GM12878 (cell line): ENCODE results near the gene B4GALT7. TPM values are rescaled to one million over a fixed set of nuclear protein-coding genes. Genes with fewer than 3 reads are reported as not detected.

Experiments
- BHLHE40 ChIP-seq, 2 experiments: fragments of 450-650 bp in 1 of 2; IDR thresholded peaks; 2 replicates each; pipeline ENCODE4 v1.6.1; 2011 to 2017; ENCODE audit warnings: low read depth in 2 of 2, borderline replicate concordance in 1 of 2, improper control_type of control experiment in 1 of 2, low read length in 1 of 2, mild to moderate bottlenecking in 1 of 2
- CHD2 ChIP-seq: IDR thresholded peaks from 2 replicates; pipeline ENCODE4 v1.6.1; 2011; ENCODE audit warnings: low read depth, low read length, improper control_type of control experiment, borderline replicate concordance
- DPF2 ChIP-seq: fragments of 450-650 bp; IDR thresholded peaks from 2 replicates; pipeline ENCODE4 v1.6.1; 2017; ENCODE audit warnings: mild to moderate bottlenecking
- EP300 ChIP-seq, 2 experiments: fragments of 150-350 bp in 1 of 2; IDR thresholded peaks; 2 replicates each; pipeline ENCODE4 v1.6.1; 2011 to 2012; ENCODE audit warnings: low read depth in 2 of 2, low read length in 2 of 2, borderline replicate concordance in 1 of 2, improper control_type of control experiment in 1 of 2, inconsistent platforms in 1 of 2; ENCODE audit not compliant: control insufficient read depth in 1 of 2
- GATAD2B ChIP-seq: fragments of 450-650 bp; conservative IDR thresholded peaks from 2 replicates; pipeline ENCODE4 v1.6.1; 2017; ENCODE audit warnings: low read depth, mild to moderate bottlenecking, moderate library complexity
- JUNB ChIP-seq: IDR thresholded peaks from 2 replicates; pipeline ENCODE4 v1.6.1; 2016; ENCODE audit warnings: antibody characterized with exemption, mild to moderate bottlenecking
- LARP7 ChIP-seq: fragments of 450-650 bp; IDR thresholded peaks from 2 replicates; pipeline ENCODE4 v1.6.1; 2017; ENCODE audit warnings: mild to moderate bottlenecking
- MTA3 ChIP-seq: IDR thresholded peaks from 2 replicates; pipeline ENCODE4 v1.6.1; 2012; ENCODE audit warnings: low read length, inconsistent platforms, borderline replicate concordance
- NFYB ChIP-seq: IDR thresholded peaks from 2 replicates; pipeline ENCODE4 v1.6.1; 2011; ENCODE audit warnings: low read depth, mild to moderate bottlenecking, low read length, improper control_type of control experiment, moderate library complexity; ENCODE audit not compliant: insufficient read depth
- NR2C1 ChIP-seq: fragments of 450-650 bp; IDR thresholded peaks from 2 replicates; pipeline ENCODE4 v1.6.1; 2017; ENCODE audit warnings: antibody characterized with exemption, mild to moderate bottlenecking, moderate library complexity
- PML ChIP-seq: IDR thresholded peaks from 2 replicates; pipeline ENCODE4 v1.6.1; 2012; ENCODE audit warnings: low read length, inconsistent platforms
- RUNX3 ChIP-seq: IDR thresholded peaks from 2 replicates; pipeline ENCODE4 v1.6.1; 2012; ENCODE audit warnings: low read length, inconsistent platforms
- STAT1 ChIP-seq: fragments of 450-650 bp; conservative IDR thresholded peaks from 2 replicates; pipeline ENCODE4 v1.6.1; 2014; ENCODE audit warnings: antibody characterized with exemption, mild to moderate bottlenecking
- SUPT20H ChIP-seq: IDR thresholded peaks from 2 replicates; pipeline ENCODE4 v1.6.1; 2011; ENCODE audit warnings: low read depth, mild to moderate bottlenecking, low read length, moderate library complexity, borderline replicate concordance; ENCODE audit not compliant: control insufficient read depth
- TAF1 ChIP-seq: IDR thresholded peaks from 2 replicates; pipeline ENCODE4 v1.6.1; 2011; ENCODE audit warnings: mild to moderate bottlenecking, low read depth, low read length, borderline replicate concordance
- TCF7 ChIP-seq: IDR thresholded peaks from 2 replicates; pipeline ENCODE4 v1.6.1; 2014; ENCODE audit warnings: antibody characterized with exemption, borderline replicate concordance
- ZBED1 ChIP-seq: IDR thresholded peaks from 2 replicates; pipeline ENCODE4 v1.6.1; 2016; ENCODE audit warnings: borderline replicate concordance
- ZNF207 ChIP-seq: fragments of 450-650 bp; IDR thresholded peaks from 2 replicates; pipeline ENCODE4 v1.6.1; 2014; ENCODE audit warnings: antibody characterized with exemption, mild to moderate bottlenecking, borderline replicate concordance
- ZNF384 ChIP-seq: IDR thresholded peaks from 2 replicates; pipeline ENCODE4 v1.6.1; 2012; ENCODE audit warnings: low read depth, mild to moderate bottlenecking, low read length, improper control_type of control experiment, borderline replicate concordance
- ZSCAN29 ChIP-seq: fragments of 450-650 bp; IDR thresholded peaks from 2 replicates; pipeline ENCODE4 v1.6.1; 2017; ENCODE audit warnings: mild to moderate bottlenecking, moderate library complexity
- polyA plus RNA-seq, 11 experiments: library from polyadenylated mRNA; depleted of rRNA in 4 of 11; unstranded in 6 of 11; stranded (reverse) in 5 of 11; fragments of >200 nt; fragmentation: Nextera tagmentation in 4 of 11; fragmentation: Illumina TruSeq in 1 of 11; extraction: Ambion mirVana in 4 of 11; extraction: Trizol in 1 of 11; gene quantifications; 1 replicate in 1 of 11; 2 replicates in 10 of 11; pipeline versions ENCODE4 v1.2.1 to v1.2.3, GENCODE V29; 2011 to 2016; ENCODE audit warnings: inconsistent platforms in 2 of 11, missing spikeins in 2 of 11, low read depth in 1 of 11
- total RNA-seq, 4 experiments: library from RNA; depleted of rRNA in 3 of 4; stranded (reverse); fragments of >200 nt in 3 of 4; fragmentation: Illumina TruSeq in 1 of 4; extraction: Trizol in 1 of 4; gene quantifications; 2 replicates each; pipeline versions ENCODE4 v1.2.1 to v1.2.3, GENCODE V29; 2013 to 2021
- TF ChIP-seq, protein P1 (sequence below): IDR thresholded peaks from 2 replicates; pipeline ENCODE4 v1.6.1; 2012; ENCODE audit warnings: improper control_type of control experiment, low read depth, low read length; ENCODE audit not compliant: insufficient replicate concordance
- TF ChIP-seq, protein P2 (sequence below): IDR thresholded peaks from 2 replicates; pipeline ENCODE4 v1.6.1; 2012; ENCODE audit warnings: mild to moderate bottlenecking, low read depth, low read length

The B4GALT7 gene
- total and polyA plus RNA-seq, 10 of the 15 experiments (the other 5 are each of a cell fraction or from before 2014, with no cell fraction given): 0.34 to 27.3 (median 16.4) TPM

DNA sequence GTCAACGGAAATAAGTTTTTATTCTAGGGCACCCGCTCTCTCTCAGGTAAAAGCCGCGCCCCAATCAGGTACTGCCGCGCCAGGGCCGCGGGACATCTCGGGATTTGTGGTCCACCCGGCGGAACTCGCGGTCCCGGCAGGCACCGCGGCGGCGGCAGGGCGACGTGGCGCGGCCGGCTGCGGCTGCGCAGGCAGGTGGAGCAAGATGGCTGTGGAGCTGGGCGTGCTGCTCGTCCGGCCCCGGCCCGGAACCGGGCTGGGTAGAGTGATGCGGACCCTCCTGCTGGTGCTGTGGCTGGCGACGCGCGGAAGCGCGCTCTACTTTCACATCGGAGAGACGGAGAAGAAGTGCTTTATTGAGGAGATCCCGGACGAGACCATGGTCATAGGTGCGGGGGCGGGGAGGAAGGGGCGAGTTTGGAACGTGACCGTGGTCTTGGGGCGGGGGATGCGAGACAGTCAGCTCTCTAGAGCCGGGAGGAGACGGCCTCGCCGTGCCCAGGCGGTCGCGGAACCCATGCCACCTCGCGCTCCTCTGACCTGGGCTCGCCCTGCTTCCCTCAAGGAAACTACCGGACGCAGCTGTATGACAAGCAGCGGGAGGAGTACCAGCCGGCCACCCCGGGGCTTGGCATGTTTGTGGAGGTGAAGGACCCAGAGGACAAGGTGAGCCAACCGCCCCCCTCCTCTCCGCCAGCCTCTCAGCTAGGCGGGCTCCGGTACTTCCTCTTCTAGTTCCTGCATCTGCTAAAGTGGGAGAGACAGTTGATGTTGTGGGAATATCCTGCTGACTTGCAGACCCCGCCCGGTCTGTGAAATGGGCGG, 7.7 kb upstream of the B4GALT7 start, which contains the start of gene TMED9 (continued):
- TF ChIP-seq PML (peak; percentile 85; the same call in 1 of the 2 replicates), STAT1 (0 out of 2 replicates have a peak, but pooled peaks have one; percentile 73), NFYB (peak; percentile 63; the same call in 1 of the 2 replicates), DPF2 (0 out of 2 replicates have a peak, but pooled peaks have one; percentile 36), JUNB (no peak), GATAD2B (peak; percentile 67; the same call in 1 of the 2 replicates), NR2C1 (peak; percentile 68), ZNF207 (peak; percentile 83), ZSCAN29 (no peak), ZNF384 (no peak), LARP7 (peak; percentile 81; the same call in 1 of the 2 replicates), TAF1 (peak; percentile 94), CHD2 (peak; percentile 69; the same call in 1 of the 2 replicates), SUPT20H (no peak), BHLHE40 (IDR thresholded peaks at IDR 0.05; ENCODE audit: borderline replicate concordance in 1 of 2, low read depth in 2 of 2, low read length in 1 of 2) (peak; percentile 77 to 90), TCF7 (no peak), RUNX3 (peak; percentile 76), ZBED1 (no peak), EP300 (IDR thresholded peaks at IDR 0.05; ENCODE audit: borderline replicate concordance in 1 of 2, control insufficient read depth in 1 of 2, low read depth in 2 of 2, low read length in 2 of 2) (no peak), MTA3 (no peak)
- TF ChIP-seq, protein P1, sequence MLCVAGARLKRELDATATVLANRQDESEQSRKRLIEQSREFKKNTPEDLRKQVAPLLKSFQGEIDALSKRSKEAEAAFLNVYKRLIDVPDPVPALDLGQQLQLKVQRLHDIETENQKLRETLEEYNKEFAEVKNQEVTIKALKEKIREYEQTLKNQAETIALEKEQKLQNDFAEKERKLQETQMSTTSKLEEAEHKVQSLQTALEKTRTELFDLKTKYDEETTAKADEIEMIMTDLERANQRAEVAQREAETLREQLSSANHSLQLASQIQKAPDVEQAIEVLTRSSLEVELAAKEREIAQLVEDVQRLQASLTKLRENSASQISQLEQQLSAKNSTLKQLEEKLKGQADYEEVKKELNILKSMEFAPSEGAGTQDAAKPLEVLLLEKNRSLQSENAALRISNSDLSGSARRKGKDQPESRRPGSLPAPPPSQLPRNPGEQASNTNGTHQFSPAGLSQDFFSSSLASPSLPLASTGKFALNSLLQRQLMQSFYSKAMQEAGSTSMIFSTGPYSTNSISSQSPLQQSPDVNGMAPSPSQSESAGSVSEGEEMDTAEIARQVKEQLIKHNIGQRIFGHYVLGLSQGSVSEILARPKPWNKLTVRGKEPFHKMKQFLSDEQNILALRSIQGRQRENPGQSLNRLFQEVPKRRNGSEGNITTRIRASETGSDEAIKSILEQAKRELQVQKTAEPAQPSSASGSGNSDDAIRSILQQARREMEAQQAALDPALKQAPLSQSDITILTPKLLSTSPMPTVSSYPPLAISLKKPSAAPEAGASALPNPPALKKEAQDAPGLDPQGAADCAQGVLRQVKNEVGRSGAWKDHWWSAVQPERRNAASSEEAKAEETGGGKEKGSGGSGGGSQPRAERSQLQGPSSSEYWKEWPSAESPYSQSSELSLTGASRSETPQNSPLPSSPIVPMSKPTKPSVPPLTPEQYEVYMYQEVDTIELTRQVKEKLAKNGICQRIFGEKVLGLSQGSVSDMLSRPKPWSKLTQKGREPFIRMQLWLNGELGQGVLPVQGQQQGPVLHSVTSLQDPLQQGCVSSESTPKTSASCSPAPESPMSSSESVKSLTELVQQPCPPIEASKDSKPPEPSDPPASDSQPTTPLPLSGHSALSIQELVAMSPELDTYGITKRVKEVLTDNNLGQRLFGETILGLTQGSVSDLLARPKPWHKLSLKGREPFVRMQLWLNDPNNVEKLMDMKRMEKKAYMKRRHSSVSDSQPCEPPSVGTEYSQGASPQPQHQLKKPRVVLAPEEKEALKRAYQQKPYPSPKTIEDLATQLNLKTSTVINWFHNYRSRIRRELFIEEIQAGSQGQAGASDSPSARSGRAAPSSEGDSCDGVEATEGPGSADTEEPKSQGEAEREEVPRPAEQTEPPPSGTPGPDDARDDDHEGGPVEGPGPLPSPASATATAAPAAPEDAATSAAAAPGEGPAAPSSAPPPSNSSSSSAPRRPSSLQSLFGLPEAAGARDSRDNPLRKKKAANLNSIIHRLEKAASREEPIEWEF: no peak
- TF ChIP-seq, protein P2, sequence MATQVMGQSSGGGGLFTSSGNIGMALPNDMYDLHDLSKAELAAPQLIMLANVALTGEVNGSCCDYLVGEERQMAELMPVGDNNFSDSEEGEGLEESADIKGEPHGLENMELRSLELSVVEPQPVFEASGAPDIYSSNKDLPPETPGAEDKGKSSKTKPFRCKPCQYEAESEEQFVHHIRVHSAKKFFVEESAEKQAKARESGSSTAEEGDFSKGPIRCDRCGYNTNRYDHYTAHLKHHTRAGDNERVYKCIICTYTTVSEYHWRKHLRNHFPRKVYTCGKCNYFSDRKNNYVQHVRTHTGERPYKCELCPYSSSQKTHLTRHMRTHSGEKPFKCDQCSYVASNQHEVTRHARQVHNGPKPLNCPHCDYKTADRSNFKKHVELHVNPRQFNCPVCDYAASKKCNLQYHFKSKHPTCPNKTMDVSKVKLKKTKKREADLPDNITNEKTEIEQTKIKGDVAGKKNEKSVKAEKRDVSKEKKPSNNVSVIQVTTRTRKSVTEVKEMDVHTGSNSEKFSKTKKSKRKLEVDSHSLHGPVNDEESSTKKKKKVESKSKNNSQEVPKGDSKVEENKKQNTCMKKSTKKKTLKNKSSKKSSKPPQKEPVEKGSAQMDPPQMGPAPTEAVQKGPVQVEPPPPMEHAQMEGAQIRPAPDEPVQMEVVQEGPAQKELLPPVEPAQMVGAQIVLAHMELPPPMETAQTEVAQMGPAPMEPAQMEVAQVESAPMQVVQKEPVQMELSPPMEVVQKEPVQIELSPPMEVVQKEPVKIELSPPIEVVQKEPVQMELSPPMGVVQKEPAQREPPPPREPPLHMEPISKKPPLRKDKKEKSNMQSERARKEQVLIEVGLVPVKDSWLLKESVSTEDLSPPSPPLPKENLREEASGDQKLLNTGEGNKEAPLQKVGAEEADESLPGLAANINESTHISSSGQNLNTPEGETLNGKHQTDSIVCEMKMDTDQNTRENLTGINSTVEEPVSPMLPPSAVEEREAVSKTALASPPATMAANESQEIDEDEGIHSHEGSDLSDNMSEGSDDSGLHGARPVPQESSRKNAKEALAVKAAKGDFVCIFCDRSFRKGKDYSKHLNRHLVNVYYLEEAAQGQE: no peak
